Endothelial cell of umbilical vein (primary cell): ENCODE results near the gene GCSH. TPM values are rescaled to one million over a fixed set of nuclear protein-coding genes. Genes with fewer than 3 reads are reported as not detected.

Experiments
- BruUV-seq: library from RNA; stranded (reverse); fragments of 400-500 nt; replicated peaks from 2 replicates; lab custom pipeline; 2021; lab: Mats Ljungman, UMichigan
- CTCF ChIA-PET: fragments of 300-600, 350-600 bp; sonication (Branson Sonifier 250); formaldehyde crosslinking; loops from one replicate; lab custom pipeline; 2021; ENCODE audit warnings: antibody characterized with exemption, inconsistent platforms; lab: Charles Lee
- POLR2A ChIA-PET: fragments of 300-600, 350-600 bp; sonication (Branson Sonifier 250); formaldehyde crosslinking; loops from one replicate; lab custom pipeline; 2021; ENCODE audit warnings: antibody characterized with exemption, inconsistent platforms; lab: Charles Lee
- DNase-seq: peaks from one replicate; pipeline ENCODE4 v3.0.0-alpha.2; 2011; ENCODE audit warnings: low read depth, low spot score
- FAIRE-seq: peaks from 2 replicates; lab custom pipeline; 2011; peaks lifted over from hg19 to GRCh38; lab: Jason Lieb, UNC
- H2AFZ ChIP-seq: 2 replicates; pipeline ENCODE4 v1.6.0; 2012; ENCODE audit warnings: low read depth, low read length, control low read depth, inconsistent platforms
- H3K27ac ChIP-seq: 2 replicates; pipeline ENCODE4 v1.5.1; 2011; ENCODE audit warnings: low read depth, mild to moderate bottlenecking, control low read depth, low read length, moderate library complexity; ENCODE audit not compliant: insufficient read depth
- H3K27me3 ChIP-seq, 2 experiments: 2 replicates each; pipeline versions ENCODE4 v1.6.0 to v1.6.1; 2011; ENCODE audit warnings: low read length in 2 of 2, mixed read lengths in 1 of 2; ENCODE audit not compliant: control insufficient read depth in 2 of 2, insufficient read depth in 2 of 2
- H3K36me3 ChIP-seq, 2 experiments: 2 replicates in 1 of 2; 3 replicates in 1 of 2; pipeline ENCODE4 v1.5.1; 2011; ENCODE audit warnings: low read length in 2 of 2, mild to moderate bottlenecking in 1 of 2, moderate library complexity in 1 of 2; ENCODE audit not compliant: control insufficient read depth in 2 of 2, insufficient read depth in 2 of 2; ENCODE audit errors: extremely low read depth in 1 of 2
- H3K4me1 ChIP-seq: 3 replicates; pipeline ENCODE4 v1.5.1; 2011; ENCODE audit warnings: mild to moderate bottlenecking, low read length; ENCODE audit not compliant: control insufficient read depth, insufficient read depth; ENCODE audit errors: extremely low read depth
- H3K4me2 ChIP-seq: 2 replicates; pipeline ENCODE4 v1.6.1; 2011; ENCODE audit warnings: low read length, control low read depth, mixed read lengths; ENCODE audit not compliant: insufficient read depth
- H3K4me3 ChIP-seq, 3 experiments: fragments of 200-600 bp in 1 of 3; sonication (generic), shearing (Covaris generic) in 1 of 3; replicated peaks in 1 of 3; 2 replicates each; pipeline ENCODE4 v1.5.1; 2011 to 2016; ENCODE audit warnings: control low read depth in 3 of 3, low read length in 3 of 3, mild to moderate bottlenecking in 2 of 3, inconsistent platforms in 1 of 3, low read depth in 1 of 3, moderate library complexity in 1 of 3; ENCODE audit not compliant: insufficient read depth in 1 of 3
- H3K79me2 ChIP-seq: 2 replicates; pipeline ENCODE4 v1.6.0; 2012; ENCODE audit warnings: low read length, inconsistent platforms; ENCODE audit not compliant: control insufficient read depth, insufficient read depth
- H3K9ac ChIP-seq: replicated peaks from 2 replicates; pipeline ENCODE3; 2011; ENCODE audit warnings: low read length, control low read depth; ENCODE audit not compliant: insufficient read depth; ENCODE audit errors: extremely low read depth
- H3K9me1 ChIP-seq: replicated peaks from 3 replicates; pipeline ENCODE4 v1.6.0; 2011; ENCODE audit warnings: mild to moderate bottlenecking, low read length; ENCODE audit not compliant: control insufficient read depth, insufficient read depth; ENCODE audit errors: extremely low read depth
- H3K9me3 ChIP-seq: replicated peaks from 2 replicates; pipeline ENCODE4 v1.5.1; 2012; ENCODE audit warnings: low read length, inconsistent platforms; ENCODE audit not compliant: control insufficient read depth, insufficient read depth
- H4K20me1 ChIP-seq: replicated peaks from 2 replicates; pipeline ENCODE3; 2011; ENCODE audit warnings: mild to moderate bottlenecking, low read length; ENCODE audit not compliant: control insufficient read depth, insufficient read depth; ENCODE audit errors: extremely low read depth
- CTCF ChIP-seq, 2 donors: IDR thresholded peaks; 1 replicate in 1 of 2; 2 replicates in 1 of 2; pipeline ENCODE4 v1.5.1; 2011; ENCODE audit warnings: low read length in 2 of 2, mild to moderate bottlenecking in 2 of 2, moderate library complexity in 2 of 2, control low read depth in 1 of 2, inconsistent platforms in 1 of 2, low read depth in 1 of 2; ENCODE audit not compliant: insufficient read depth in 1 of 2; ENCODE audit errors: extremely low read depth in 1 of 2
- EZH2 ChIP-seq: IDR thresholded peaks from 2 replicates; pipeline ENCODE4 v1.6.1; 2012; ENCODE audit warnings: borderline replicate concordance, low read depth, mild to moderate bottlenecking, moderate library complexity, low read length, inconsistent platforms; ENCODE audit not compliant: severe bottlenecking
- FOS ChIP-seq: IDR thresholded peaks from 2 replicates; pipeline ENCODE4 v1.6.1; 2011; ENCODE audit warnings: mild to moderate bottlenecking, low read length, moderate library complexity, borderline replicate concordance; ENCODE audit not compliant: insufficient read depth
- GATA2 ChIP-seq: IDR thresholded peaks from 2 replicates; pipeline ENCODE4 v1.7.0; 2011; ENCODE audit warnings: low read depth, mild to moderate bottlenecking, moderate library complexity, mixed read lengths, low read length; ENCODE audit not compliant: insufficient read length, insufficient read depth
- JUN ChIP-seq: IDR thresholded peaks from 2 replicates; pipeline ENCODE4 v1.6.1; 2011; ENCODE audit warnings: borderline replicate concordance, low read depth; ENCODE audit not compliant: insufficient read length, insufficient read depth
- MAX ChIP-seq: IDR thresholded peaks from 2 replicates; pipeline ENCODE4 v1.6.1; 2011; ENCODE audit not compliant: insufficient read depth, insufficient read length
- MYC ChIP-seq: IDR thresholded peaks from one replicate; pipeline ENCODE4 v1.6.1; 2011; ENCODE audit warnings: mild to moderate bottlenecking, low read depth, low read length
- POLR2A ChIP-seq: IDR thresholded peaks from 2 replicates; pipeline ENCODE4 v1.6.1; 2012; ENCODE audit warnings: low read depth, mild to moderate bottlenecking, control low read depth, low read length
- POLR2AphosphoS5 ChIP-seq: IDR thresholded peaks from 2 replicates; pipeline ENCODE4 v1.6.1; 2012; ENCODE audit warnings: low read depth, mild to moderate bottlenecking, control low read depth, low read length, moderate library complexity; ENCODE audit not compliant: insufficient read depth
- dilution Hi-C: fragments of 300-500 bp; cut with MboI; formaldehyde crosslinking; loops from one replicate; pipeline ENCODE4 v1.15.0; 2019; ENCODE audit warnings: low sequenced_read_pairs; ENCODE audit not compliant: extremely low pct_ligation_motif_present
- intact Hi-C: fragments of 100-400 bp; cut with micrococcal nuclease; formaldehyde crosslinking; loops from one replicate; pipeline ENCODE4 v1.10.0; 2022
- polyA plus RNA-seq, 4 experiments: library from polyadenylated mRNA; depleted of rRNA in 3 of 4; stranded (reverse) in 3 of 4; unstranded in 1 of 4; fragments of >200 nt; gene quantifications; 2 replicates each; pipeline versions ENCODE4 v1.2.1 to v1.2.3, GENCODE V29; 2011 to 2012; ENCODE audit warnings: missing spikeins in 1 of 4
- total RNA-seq: library from RNA; stranded (reverse); gene quantifications from 2 replicates; pipeline ENCODE4 v1.2.3, GENCODE V29; 2021

The GCSH gene
- total and polyA plus RNA-seq, 2 donors (not counting 3 experiments of a cell fraction or from before 2014, with no cell fraction given), result 6.9 to 31.1 TPM

GRCh38 chr16:81061307-81061640, 34.9 kb downstream of the GCSH start:
- Histone ChIP-seq H2AFZ (no peak overlapping the region), H3K27ac (no peak overlapping the region), H3K4me3 (no peak overlapping the region), H3K9me1 (no peaks in the 10 kb centered on the region), H3K9me3 (no peaks in the 10 kb centered on the region), H3K4me1 (no peaks in the 10 kb centered on the region), H3K27me3 (no peaks in the 10 kb centered on the region), H3K36me3 (no peaks in the 10 kb centered on the region), H4K20me1 (no peaks in the 10 kb centered on the region), H3K4me2 (no peak overlapping the region), H3K9ac (no peak overlapping the region), H3K79me2 (no peaks in the 10 kb centered on the region)
- TF ChIP-seq POLR2AphosphoS5, result no peak
- no peak for TF ChIP-seq MAX
- no peak for TF ChIP-seq EZH2
- TF ChIP-seq FOS, result no peak
- TF ChIP-seq POLR2A, result no peak
- no peak for TF ChIP-seq GATA2
- no peak for TF ChIP-seq JUN
- no peak for TF ChIP-seq MYC
- TF ChIP-seq CTCF (IDR thresholded peaks at IDR 0.05; ENCODE audit: extremely low read depth in 1 of 2, insufficient read depth in 1 of 2, low read depth in 1 of 2, low read length in 2 of 2), result no peak
- POLR2A ChIA-PET, result no interaction called here
- BruUV-seq, result no TSS peak
- CTCF ChIA-PET, result no interaction called here
- DNase-seq (no peak), FAIRE-seq (no peak)
- intact Hi-C loops, result no loop called here
- dilution Hi-C loops, result no loop called here
